Measurements from ENCODE around the gene HEATR9. TPM values are rescaled to one million over a fixed set of nuclear protein-coding genes. Genes with fewer than 3 reads are reported as not detected.

Gene HEATR9
- total RNA-seq, 4 donors from 2014 or later: not detected

DNA sequence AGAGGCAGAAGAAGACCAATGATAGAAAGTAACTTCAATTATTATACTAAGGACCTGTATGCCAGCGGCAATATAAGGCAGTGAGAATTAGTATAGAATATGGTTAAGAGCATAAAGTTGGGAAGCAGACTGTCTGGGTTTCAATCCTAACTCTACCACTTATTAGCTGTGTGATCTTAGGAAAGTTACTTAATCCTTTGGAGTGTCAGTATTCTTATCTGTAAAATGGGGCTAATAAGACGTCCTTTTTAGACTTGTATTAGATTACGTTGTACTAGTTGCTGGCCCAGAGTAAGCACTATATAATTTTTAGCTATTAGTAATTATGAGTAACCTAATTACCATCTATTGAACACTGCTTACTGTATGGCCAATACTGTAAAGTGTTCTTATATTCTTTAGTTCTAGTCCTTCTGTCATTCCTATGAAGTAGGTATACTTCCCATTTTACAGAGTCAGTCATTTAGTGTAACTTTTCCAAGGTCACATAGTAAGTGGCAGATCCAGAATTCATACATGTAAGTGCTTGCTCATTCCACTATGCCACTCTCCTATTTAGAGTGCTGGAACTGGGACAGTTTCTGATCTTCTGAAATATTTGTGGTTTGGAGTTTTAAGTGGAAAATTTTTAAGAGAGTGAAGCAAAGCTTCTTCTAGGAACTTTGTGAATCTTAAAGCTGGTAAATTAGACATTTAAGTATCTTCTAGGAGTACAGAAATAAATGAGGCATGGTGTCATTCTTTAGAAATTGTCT lies 22.5 kb downstream of the HEATR9 start:
- no peak for DNase-seq
- TF ChIP-seq POLR2A (IDR thresholded peaks at IDR 0.05) (no peak), CTCF (IDR thresholded peaks at IDR 0.05) (no peak)
- Histone ChIP-seq H3K27me3 (no peaks in the 10 kb centered on the region), H3K4me1 (no peaks in the 10 kb centered on the region), H3K36me3 (no peaks in the 10 kb centered on the region), H3K4me3 (no peak overlapping the region), H3K27ac (no peak overlapping the region), H3K9me3 (no peaks in the 10 kb centered on the region)
- intact Hi-C loops (cut with DNase I; ENCODE audit: low total_unique reads): no loop called here

- Histone ChIP-seq H3K36me3 (no peaks in the 10 kb centered on the region), H3K27ac (no peak overlapping the region), H3K27me3 (no peaks in the 10 kb centered on the region), H3K4me1 (no peaks in the 10 kb centered on the region), H3K9me3 (no peaks in the 10 kb centered on the region), H3K4me3 (no peak overlapping the region)
- TF ChIP-seq CTCF (IDR thresholded peaks at IDR 0.05) (no peak), POLR2A (IDR thresholded peaks at IDR 0.05) (no peak)
- intact Hi-C loops (cut with DNase I; ENCODE audit: low total_unique reads): no loop called here
- DNase-seq: no peak
Observed at GRCh38 chr17:35844547-35844946, 24.1 kb downstream of the HEATR9 start.

DNA sequence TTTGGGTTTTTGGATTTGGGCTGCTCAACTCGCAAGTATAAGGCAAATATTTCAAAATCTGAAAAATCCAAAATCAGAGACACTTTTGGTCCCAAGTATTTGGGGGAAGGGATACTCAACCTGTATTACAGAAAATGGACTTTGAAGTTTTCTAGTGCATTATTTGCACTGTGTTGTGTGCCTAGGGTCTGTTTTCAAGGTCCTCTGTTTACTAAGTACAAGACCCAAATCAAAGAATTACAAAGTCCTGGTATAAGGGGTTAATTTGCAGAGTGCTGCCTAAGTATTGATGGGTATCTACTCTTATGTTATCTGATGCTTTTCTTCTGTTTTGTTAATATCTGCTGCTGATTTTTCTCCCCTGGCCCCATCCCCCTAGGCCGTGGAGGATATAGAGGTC lies 25.0 kb downstream of the HEATR9 start:
- no peak for TF ChIP-seq CTCF (IDR thresholded peaks at IDR 0.05)
- TF ChIP-seq POLR2A (IDR thresholded peaks at IDR 0.05): no peak
- Histone ChIP-seq H3K27ac (no peak overlapping the region), H3K36me3 (no peaks in the 10 kb centered on the region), H3K4me3 (no peak overlapping the region), H3K27me3 (no peaks in the 10 kb centered on the region), H3K4me1 (no peaks in the 10 kb centered on the region), H3K9me3 (no peaks in the 10 kb centered on the region)
- intact Hi-C loops (cut with DNase I; ENCODE audit: low total_unique reads): no loop called here
- no peak for DNase-seq

- intact Hi-C loops (cut with DNase I; ENCODE audit: low total_unique reads): no loop called here
- Histone ChIP-seq H3K27ac (no peak overlapping the region), H3K27me3 (no peaks in the 10 kb centered on the region), H3K4me3 (no peak overlapping the region), H3K4me1 (no peaks in the 10 kb centered on the region), H3K9me3 (no peaks in the 10 kb centered on the region), H3K36me3 (no peaks in the 10 kb centered on the region)
- no peak for TF ChIP-seq POLR2A (IDR thresholded peaks at IDR 0.05)
- no peak for TF ChIP-seq CTCF (IDR thresholded peaks at IDR 0.05)
- DNase-seq: no peak
Observed at GRCh38 chr17:35842239-35842638, 26.5 kb downstream of the HEATR9 start.

DNA sequence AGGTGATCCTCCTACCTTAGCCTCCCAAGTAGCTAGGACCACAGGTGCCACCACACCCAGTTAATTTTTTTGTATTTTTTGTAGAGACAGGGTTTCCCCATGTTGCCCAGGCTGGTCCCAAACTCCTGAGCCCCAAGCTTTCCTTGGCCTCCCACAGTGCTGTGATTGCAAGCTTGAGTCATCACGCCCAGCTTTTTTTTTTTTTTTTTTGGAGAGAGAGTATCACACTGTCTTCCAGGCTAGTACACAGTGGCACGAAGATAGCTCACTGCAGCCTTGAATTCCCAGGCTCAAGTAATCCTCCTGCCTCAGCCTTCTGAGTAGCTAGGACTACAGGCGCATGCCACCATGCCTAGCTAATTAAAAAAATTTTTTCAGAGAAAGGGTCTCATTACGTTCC lies 27.2 kb downstream of the HEATR9 start:
- H3K27ac ChIP-seq: no peak overlapping the region
- intact Hi-C loops (cut with DNase I; ENCODE audit: low total_unique reads): no loop called here
- DNase-seq: no peak
- no peaks in the 10 kb centered on the region for H3K36me3 ChIP-seq
- no peaks in the 10 kb centered on the region for H3K27me3 ChIP-seq
- H3K9me3 ChIP-seq: no peaks in the 10 kb centered on the region
- no peaks in the 10 kb centered on the region for H3K4me1 ChIP-seq
- TF ChIP-seq CTCF (IDR thresholded peaks at IDR 0.05) (no peak), POLR2A (IDR thresholded peaks at IDR 0.05) (no peak)
- no peak overlapping the region for H3K4me3 ChIP-seq

Data from uterus (tissue), 4 donors.